GM19351 (cell line): ENCODE results near the gene HEXB.
"Not testable (repeated sequence)": the region's sequence is repeated elsewhere in the genome, so short reads cannot be mapped to it uniquely, and the experiment has no call there.

Experiments used
- ATAC-seq: cut with Tn5 transposase; IDR thresholded peaks from one replicate; pipeline ENCODE4 v1.9.1; 2021; ENCODE audit warnings: mild to moderate bottlenecking, moderate library complexity; ENCODE audit not compliant: unreplicated experiment

Gene HEXB

GRCh38 chr5:74657165-74657564 lies 27.9 kb upstream of the HEXB start:
- ATAC-seq = no peak

GRCh38 chr5:74659172-74659571 lies 25.9 kb upstream of the HEXB start:
- no peak for ATAC-seq

GRCh38 chr5:74660140-74660539 lies 24.9 kb upstream of the HEXB start:
- no peak for ATAC-seq

GRCh38 chr5:74660873-74661272 lies 24.2 kb upstream of the HEXB start:
- no peak for ATAC-seq

GRCh38 chr5:74664551-74664950 lies 20.5 kb upstream of the HEXB start:
- no peak for ATAC-seq

GRCh38 chr5:74665273-74665672 lies 19.8 kb upstream of the HEXB start:
- ATAC-seq = no peak

GRCh38 chr5:74665816-74666215 lies 19.2 kb upstream of the HEXB start:
- ATAC-seq = no peak

GRCh38 chr5:74667396-74667795 lies 17.6 kb upstream of the HEXB start:
- no peak for ATAC-seq

- ATAC-seq = no peak
These were observed 15.2 kb upstream of the HEXB start for GRCh38 chr5:74669821-74670220.

- no peak for ATAC-seq
These were observed 14.5 kb upstream of the HEXB start for GRCh38 chr5:74670396-74671038.

GRCh38 chr5:74672215-74672877 lies 12.7 kb upstream of the HEXB start:
- no peak for ATAC-seq

GRCh38 chr5:74673011-74673790 lies 11.8 kb upstream of the HEXB start:
- no peak for ATAC-seq

GRCh38 chr5:74676466-74676865 lies 8.6 kb upstream of the HEXB start:
- ATAC-seq = not testable (repeated sequence)

GRCh38 chr5:74678123-74678522 lies 6.9 kb upstream of the HEXB start:
- not testable (repeated sequence) for ATAC-seq

- not testable (repeated sequence) for ATAC-seq
These were observed 5.7 kb upstream of the HEXB start for GRCh38 chr5:74679300-74679699.

- no peak for ATAC-seq
These were observed 5.1 kb upstream of the HEXB start for GRCh38 chr5:74679966-74680365.

GRCh38 chr5:74685979-74686631 lies 1.1 kb downstream of the HEXB start:
- ATAC-seq = peak; percentile 60

- no peak for ATAC-seq
These were observed 2.1 kb downstream of the HEXB start for GRCh38 chr5:74686962-74687751.

GRCh38 chr5:74693191-74693590 lies 8.2 kb downstream of the HEXB start:
- no peak for ATAC-seq

- no peak for ATAC-seq
These were observed 32.6 kb downstream of the HEXB start for GRCh38 chr5:74717596-74717995.

GRCh38 chr5:74722271-74722670 lies 37.2 kb downstream of the HEXB start:
- ATAC-seq = no peak
